CD4-positive, CD25-positive, alpha-beta regulatory T cell (primary cell): ENCODE measurements around the gene SETD5. TPM values are rescaled to one million over a fixed set of nuclear protein-coding genes. Genes with fewer than 3 reads are reported as not detected.

ENCODE experiments used
- ATAC-seq, 2 donors: fragments of 150-1000 bp; cut with Tn5 transposase; one replicate each; pipeline ENCODE4 v1.10.0; 2021; ENCODE audit warnings: low read depth in 2 of 2, moderate number of reproducible peaks in 2 of 2, moderate library complexity in 1 of 2
- DNase-seq, 3 donors: peaks; one replicate each; pipeline versions ENCODE4 v3.0.0 to v3.0.0-alpha.2; 2012 to 2022; ENCODE audit warnings: mixed read lengths in 1 of 3
- H3K27ac ChIP-seq: one replicate; pipeline ENCODE4 v1.7.0; 2013; ENCODE audit warnings: mild to moderate bottlenecking, low read length; ENCODE audit not compliant: insufficient read depth, poor library complexity, severe bottlenecking
- H3K27me3 ChIP-seq: one replicate; pipeline ENCODE4 v1.7.0; 2013; ENCODE audit warnings: low read length; ENCODE audit not compliant: control insufficient read depth, insufficient read depth
- H3K36me3 ChIP-seq: one replicate; pipeline ENCODE4 v1.7.0; 2013; ENCODE audit warnings: mild to moderate bottlenecking, low read length, moderate library complexity; ENCODE audit not compliant: control insufficient read depth, insufficient read depth
- H3K4me1 ChIP-seq: 2 replicates; pipeline ENCODE4 v1.7.0; 2013; ENCODE audit warnings: mild to moderate bottlenecking, low read length; ENCODE audit not compliant: insufficient read depth, control insufficient read depth, poor library complexity, severe bottlenecking
- H3K4me3 ChIP-seq: one replicate; pipeline ENCODE4 v1.7.0; 2013; ENCODE audit warnings: low read depth, mild to moderate bottlenecking, low read length, moderate library complexity
- H3K9me3 ChIP-seq, 2 experiments: 1 replicate in 1 of 2; 2 replicates in 1 of 2; pipeline ENCODE4 v1.7.0; 2013; ENCODE audit warnings: low read length in 2 of 2, mild to moderate bottlenecking in 1 of 2, moderate library complexity in 1 of 2; ENCODE audit not compliant: control insufficient read depth in 2 of 2
- H3K27ac Mint-ChIP-seq, 3 donors: one replicate each; pipeline ENCODE4 v1.8.0; 2020 to 2022; ENCODE audit warnings: mild to moderate bottlenecking in 3 of 3, mixed read lengths in 3 of 3, moderate library complexity in 2 of 3
- H3K27me3 Mint-ChIP-seq: one replicate; pipeline ENCODE4 v1.8.0; 2022; ENCODE audit warnings: mild to moderate bottlenecking, mixed read lengths
- H3K36me3 Mint-ChIP-seq: one replicate; pipeline ENCODE4 v1.8.0; 2020; ENCODE audit warnings: mixed read lengths
- H3K4me1 Mint-ChIP-seq, 4 donors: one replicate each; pipeline ENCODE4 v1.8.0; 2020 to 2022; ENCODE audit warnings: mixed read lengths in 4 of 4, mild to moderate bottlenecking in 1 of 4
- H3K4me3 Mint-ChIP-seq, 4 donors: one replicate each; pipeline ENCODE4 v1.8.0; 2020 to 2022; ENCODE audit warnings: mild to moderate bottlenecking in 4 of 4, mixed read lengths in 4 of 4, moderate library complexity in 3 of 4
- H3K9me3 Mint-ChIP-seq, 7 donors: one replicate each; pipeline ENCODE4 v1.8.0; 2020 to 2022; ENCODE audit warnings: mixed read lengths in 7 of 7, mild to moderate bottlenecking in 3 of 7, moderate library complexity in 2 of 7
- polyA plus RNA-seq, 4 donors: library from polyadenylated mRNA; unstranded; fragments of 300-500 nt; fragmentation: Illumina TruSeq; gene quantifications; one replicate each; pipeline ENCODE4 v1.2.3, GENCODE V29; 2021
- total RNA-seq: library from RNA; stranded (reverse); gene quantifications from one replicate; pipeline ENCODE4 v1.2.3, GENCODE V29; 2022

Gene SETD5
- total and polyA plus RNA-seq, 5 donors from 2014 or later: 17.7 to 120 (median 26.2) TPM

GRCh38 chr3:9415485-9416138 lies 18.2 kb downstream of the SETD5 start:
- H3K9me3 Mint-ChIP-seq: no peaks in the 10 kb centered on the region
- H3K4me1 ChIP-seq: peaks cover 41% of the 10 kb centered on the region
- H3K27ac ChIP-seq: no peak overlapping the region
- H3K4me3 ChIP-seq: no peak overlapping the region
- H3K27ac Mint-ChIP-seq: peak overlapping the region; percentile 5 to 75 (median 34)
- ATAC-seq: no peak
- no peaks in the 10 kb centered on the region for H3K9me3 ChIP-seq
- DNase-seq: no peak
- H3K27me3 ChIP-seq: no peaks in the 10 kb centered on the region
- peaks cover 34 to 65% (median 49%) of the 10 kb centered on the region in 4 donors for H3K4me1 Mint-ChIP-seq
- peaks cover 8% of the 10 kb centered on the region for H3K36me3 ChIP-seq
- H3K4me3 Mint-ChIP-seq: no peak overlapping the region
- peaks cover 6% of the 10 kb centered on the region for H3K36me3 Mint-ChIP-seq
- no peaks in the 10 kb centered on the region for H3K27me3 Mint-ChIP-seq

GRCh38 chr3:9416139-9416780 lies 18.8 kb downstream of the SETD5 start:
- H3K27me3 ChIP-seq: no peaks in the 10 kb centered on the region
- Mint-ChIP-seq H3K4me3 (no peak overlapping the region), H3K4me1 (peaks cover 37 to 70% (median 53%) of the 10 kb centered on the region in 4 donors), H3K27ac (peak overlapping the region; percentile 5 to 75 (median 34)), H3K27me3 (no peaks in the 10 kb centered on the region), H3K9me3 (no peaks in the 10 kb centered on the region), H3K36me3 (peaks cover 6% of the 10 kb centered on the region)
- no peaks in the 10 kb centered on the region for H3K9me3 ChIP-seq
- ATAC-seq: no peak
- DNase-seq: no peak
- peaks cover 8% of the 10 kb centered on the region for H3K36me3 ChIP-seq
- H3K4me3 ChIP-seq: no peak overlapping the region
- H3K4me1 ChIP-seq: peaks cover 39% of the 10 kb centered on the region
- H3K27ac ChIP-seq: no peak overlapping the region

- Mint-ChIP-seq H3K4me3 (peak overlapping the region in 1 of 4 donors; percentile 32), H3K36me3 (peaks cover 4% of the 10 kb centered on the region), H3K4me1 (peaks cover 36 to 60% (median 37%) of the 10 kb centered on the region in 4 donors), H3K9me3 (no peaks in the 10 kb centered on the region), H3K27ac (peak overlapping the region; percentile 8 to 94 (median 39)), H3K27me3 (no peaks in the 10 kb centered on the region)
- no peak overlapping the region for H3K4me3 ChIP-seq
- H3K9me3 ChIP-seq: no peaks in the 10 kb centered on the region
- peaks cover 15% of the 10 kb centered on the region for H3K36me3 ChIP-seq
- peaks cover 33% of the 10 kb centered on the region for H3K4me1 ChIP-seq
- no peak for ATAC-seq
- H3K27ac ChIP-seq: no peak overlapping the region
- no peaks in the 10 kb centered on the region for H3K27me3 ChIP-seq
- DNase-seq: no peak
These were observed 23.6 kb downstream of the SETD5 start for GRCh38 chr3:9420850-9421549.

- Mint-ChIP-seq H3K4me1 (peaks cover 28 to 54% (median 32%) of the 10 kb centered on the region in 4 donors), H3K9me3 (no peaks in the 10 kb centered on the region), H3K4me3 (peak overlapping the region in 1 of 4 donors; percentile 5), H3K36me3 (peaks cover 4% of the 10 kb centered on the region), H3K27ac (peak overlapping the region; percentile 28 to 94 (median 31)), H3K27me3 (no peaks in the 10 kb centered on the region)
- H3K9me3 ChIP-seq: no peaks in the 10 kb centered on the region
- peaks cover 25% of the 10 kb centered on the region for H3K36me3 ChIP-seq
- H3K4me1 ChIP-seq: peaks cover 26% of the 10 kb centered on the region
- peak; percentile 69 to 78 for ATAC-seq
- peak in 2 of 3 donors; percentile 35 to 49 for DNase-seq
- H3K27ac ChIP-seq: peak overlapping the region; percentile 55
- H3K4me3 ChIP-seq: no peak overlapping the region
- H3K27me3 ChIP-seq: no peaks in the 10 kb centered on the region
These were observed 25.5 kb downstream of the SETD5 start for GRCh38 chr3:9422712-9423424.

- Mint-ChIP-seq H3K27me3 (no peaks in the 10 kb centered on the region), H3K9me3 (no peaks in the 10 kb centered on the region), H3K4me1 (peaks cover 0 to 14% (median 8%) of the 10 kb centered on the region in 4 donors), H3K36me3 (peaks cover 41% of the 10 kb centered on the region), H3K4me3 (no peak overlapping the region), H3K27ac (no peak overlapping the region)
- Histone ChIP-seq H3K4me1 (peaks cover 4% of the 10 kb centered on the region), H3K9me3 (no peaks in the 10 kb centered on the region), H3K36me3 (peaks cover 74% of the 10 kb centered on the region), H3K4me3 (no peak overlapping the region), H3K27me3 (no peaks in the 10 kb centered on the region), H3K27ac (no peak overlapping the region)
- ATAC-seq: no peak
- no peak for DNase-seq
These were observed 31.0 kb downstream of the SETD5 start for GRCh38 chr3:9428411-9428810.

- peaks cover 0 to 13% (median 6%) of the 10 kb centered on the region in 4 donors for H3K4me1 Mint-ChIP-seq
These were observed 33.3 kb downstream of the SETD5 start for GRCh38 chr3:9430733-9431132.

More at GRCh38 chr3:9430733-9431132, 33.3 kb downstream of the SETD5 start:
- no peak for ATAC-seq
- no peak overlapping the region for H3K27ac Mint-ChIP-seq
- no peak for DNase-seq
- H3K4me3 Mint-ChIP-seq: no peak overlapping the region
- Histone ChIP-seq H3K36me3 (peaks cover 88% of the 10 kb centered on the region), H3K27me3 (no peaks in the 10 kb centered on the region), H3K4me3 (no peak overlapping the region), H3K4me1 (no peaks in the 10 kb centered on the region), H3K9me3 (no peaks in the 10 kb centered on the region), H3K27ac (no peak overlapping the region)
- no peaks in the 10 kb centered on the region for H3K9me3 Mint-ChIP-seq
- H3K36me3 Mint-ChIP-seq: peaks cover 61% of the 10 kb centered on the region
- H3K27me3 Mint-ChIP-seq: no peaks in the 10 kb centered on the region
